Mesenteric fat pad (tissue), 1 donor: ENCODE data around the gene BEST1. TPM values are rescaled to one million over a fixed set of nuclear protein-coding genes. Genes with fewer than 3 reads are reported as not detected.

Experiments used
- DNase-seq: peaks from one replicate; pipeline ENCODE4 v3.0.0-alpha.2; 2020; ENCODE audit warnings: low spot score
- total RNA-seq: library from RNA; stranded (reverse); fragmentation: NEBNext Ultra II Directional; extraction: Animal tissue kit (Norgen Biotek cat#: 25700); gene quantifications from one replicate; pipeline ENCODE4 v1.2.1, GENCODE V29; 2021
- donor health status: DM: yes; HTN: yes; CAD: no.

The BEST1 gene
- total RNA-seq, 1 donor from 2014 or later = 13.2 TPM

DNA sequence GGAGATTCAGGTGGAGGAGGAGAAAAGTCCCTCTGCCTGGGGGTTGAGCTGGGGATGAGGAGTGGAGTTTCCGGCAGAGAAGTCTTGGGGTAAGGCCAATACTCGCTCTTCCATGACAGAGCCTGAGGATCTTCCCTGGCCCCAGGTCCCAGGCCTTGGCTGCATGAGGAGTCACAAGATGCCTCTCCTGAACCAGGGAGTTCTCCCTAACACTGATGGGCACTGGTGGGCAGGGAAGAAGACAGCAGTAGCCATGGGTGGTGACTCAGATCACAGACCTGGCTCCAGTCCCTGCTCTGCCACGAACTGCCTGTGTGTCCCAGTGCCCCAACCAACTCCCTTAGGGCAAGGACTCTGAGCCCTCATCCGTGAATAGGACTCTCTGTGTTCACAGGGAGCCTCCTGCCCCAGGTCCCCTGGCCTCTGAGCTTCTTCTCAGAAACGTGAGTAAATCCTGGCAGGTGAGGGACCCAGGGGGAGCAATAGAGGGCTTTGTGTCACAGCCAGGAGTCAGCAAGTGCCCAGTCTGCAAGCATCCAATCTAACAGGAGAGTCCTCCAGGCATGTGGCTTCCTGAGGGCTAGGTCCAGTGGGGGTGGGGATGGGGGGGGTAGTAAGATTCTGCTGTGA, 62.8 kb downstream of the BEST1 start:
- peak; percentile 43 for DNase-seq

Other genes starting within 250 kb of the BEST1 start
- gene MYRF, start 197.7 kb upstream of the BEST1 start, total RNA-seq = 0.42 TPM
- 80.8 TPM for gene TMEM258, start 157.8 kb upstream of the BEST1 start, total RNA-seq
- 8.0 TPM for gene FEN1, start 157.4 kb upstream of the BEST1 start, total RNA-seq
- gene FADS1, start 133.3 kb upstream of the BEST1 start, total RNA-seq = 36.3 TPM
- gene FADS2, start 122.1 kb upstream of the BEST1 start, total RNA-seq = 28.1 TPM
- gene FADS3, start 58.8 kb upstream of the BEST1 start, total RNA-seq = 387 TPM
- 36.5 TPM for gene RAB3IL1, start 32.8 kb upstream of the BEST1 start, total RNA-seq
- 7,690 TPM for gene FTH1, start 17.3 kb downstream of the BEST1 start, total RNA-seq
- gene INCENP, start 173.7 kb downstream of the BEST1 start, total RNA-seq = 14.7 TPM
- not detected for gene SCGB1D1, start 239.9 kb downstream of the BEST1 start, total RNA-seq